ENCODE measurements around the gene PCGF3.
"Not testable (repeated sequence)": the region's sequence is repeated elsewhere in the genome, so short reads cannot be mapped to it uniquely, and the experiment has no call there.

PCGF3 gene

GRCh38 chr4:668219-668618, 37.4 kb upstream of the PCGF3 start:
- not testable (repeated sequence) for DNase-seq

GRCh38 chr4:669806-670559, 35.6 kb upstream of the PCGF3 start:
- not testable (repeated sequence) for DNase-seq

DNA sequence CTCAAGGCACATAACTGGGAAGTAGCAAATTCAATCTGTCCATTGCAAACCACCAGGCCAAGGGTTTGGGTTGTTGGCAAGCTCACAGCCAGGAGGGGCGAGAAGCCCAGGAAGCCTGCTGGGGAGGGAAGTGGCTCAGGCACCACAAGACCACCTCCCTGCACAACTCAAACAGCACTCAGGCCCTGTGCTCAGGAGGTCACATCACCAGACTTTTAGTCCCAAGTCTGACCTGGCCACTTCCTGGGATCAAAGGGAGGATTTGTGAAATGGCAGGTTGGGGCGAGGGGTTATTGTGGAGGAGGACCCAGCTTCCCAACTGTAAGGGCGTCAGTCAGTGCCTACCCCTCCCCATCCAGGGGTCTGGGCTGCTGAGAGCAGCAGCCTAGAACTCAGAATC, 33.9 kb upstream of the PCGF3 start:
- DNase-seq = no peak

- no peak for DNase-seq
Observed at GRCh38 chr4:673349-674091, 32.1 kb upstream of the PCGF3 start.

- peak; percentile 99 for DNase-seq
Observed at GRCh38 chr4:674172-675035, 31.2 kb upstream of the PCGF3 start, which contains the start of the genes ATP5ME and MYL5. Gene ATP5ME (minus strand): TSS chr4:674276. CDS start chr4:674247, 29 bp downstream. Gene MYL5 (plus strand): TSS chr4:674542. CDS start chr4:678027, 3,485 bp downstream.

GRCh38 chr4:675036-675882, 30.4 kb upstream of the PCGF3 start:
- no peak for DNase-seq

DNA sequence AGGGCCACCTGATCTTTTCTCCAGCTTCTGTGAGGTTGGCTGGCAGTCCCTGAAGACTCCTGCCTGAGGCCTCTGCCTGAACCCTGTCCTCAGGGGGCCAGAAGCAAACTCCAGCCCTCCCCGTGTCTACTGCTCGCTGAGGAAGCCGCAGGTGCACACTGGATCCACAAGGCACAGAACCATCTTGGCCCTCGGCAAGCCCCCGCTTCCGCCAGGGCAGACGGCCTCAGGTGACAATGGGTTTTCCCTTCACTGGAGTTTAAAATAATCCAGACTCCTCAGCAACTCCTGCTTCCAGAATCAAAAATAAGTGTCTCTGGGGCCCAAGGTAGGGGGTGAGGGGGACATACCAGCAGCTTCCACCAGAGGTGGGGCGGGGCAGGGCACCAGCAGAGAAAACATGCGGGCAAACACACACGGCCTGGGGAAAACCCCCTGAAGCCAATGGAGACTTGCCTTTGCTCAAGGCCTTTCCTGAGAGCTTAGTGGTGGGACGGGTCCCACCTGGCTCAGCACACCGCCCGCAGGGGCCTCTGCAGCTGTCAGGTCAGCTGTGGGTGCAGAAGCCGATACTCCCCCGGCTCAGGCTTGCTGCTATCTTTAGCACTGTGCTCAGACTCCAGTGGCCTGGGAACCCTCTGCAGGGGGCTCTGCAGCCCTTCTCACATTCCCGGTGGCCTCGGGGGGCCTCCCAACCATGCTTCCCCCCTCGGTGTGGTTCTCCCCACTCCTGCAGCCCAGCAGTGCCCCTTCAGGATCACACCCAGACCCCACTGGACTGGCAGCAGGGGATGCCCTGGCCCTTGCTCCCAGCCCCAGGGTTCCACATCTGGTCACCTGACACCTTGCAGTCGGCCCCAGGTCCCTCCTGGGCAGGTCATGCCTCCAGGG, 29.4 kb upstream of the PCGF3 start:
- DNase-seq = no peak

- DNase-seq = no peak
Observed at GRCh38 chr4:676871-677235, 28.8 kb upstream of the PCGF3 start.

DNA sequence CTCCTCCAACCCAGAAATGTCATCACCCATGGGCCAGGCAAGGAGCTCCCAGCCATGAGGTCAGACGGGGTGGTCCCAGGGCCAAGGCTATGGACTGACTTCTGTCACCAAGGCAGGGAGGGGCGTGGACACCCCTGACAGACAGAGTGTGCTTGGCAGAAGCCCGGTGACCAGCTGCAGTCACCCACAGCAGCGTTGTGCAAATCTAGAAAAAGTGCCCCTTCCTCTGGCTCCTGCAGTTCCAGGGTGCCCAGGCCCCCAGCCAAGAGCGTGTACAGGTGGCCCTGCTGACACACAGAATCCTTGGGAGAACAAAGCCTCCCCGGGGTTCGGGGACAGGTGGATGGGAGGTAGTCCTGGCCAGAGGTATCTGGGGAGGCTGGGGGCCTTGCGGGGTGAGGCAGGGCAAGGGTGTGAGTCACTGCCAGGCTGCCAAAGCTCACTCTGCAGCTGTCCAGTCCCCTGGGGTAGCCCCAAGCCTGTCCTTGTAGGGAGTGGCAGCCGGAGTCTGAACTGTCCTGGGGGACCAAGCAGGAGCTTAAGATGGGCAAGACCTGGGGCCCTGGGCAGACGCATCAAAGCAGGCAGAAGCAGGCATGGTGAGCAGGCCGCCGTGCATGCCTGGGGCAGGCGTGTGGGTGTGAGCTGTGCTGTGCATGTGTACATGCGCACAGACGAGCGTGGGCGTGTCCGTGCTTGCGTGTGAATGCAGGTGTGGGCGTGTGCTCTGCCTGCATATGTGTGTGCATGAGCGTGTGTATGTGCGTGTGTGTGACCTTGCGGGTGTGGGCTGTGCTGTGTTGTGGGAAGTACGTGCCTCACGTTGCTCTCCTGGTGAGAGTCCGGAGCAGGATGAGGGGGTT, 28.0 kb upstream of the PCGF3 start:
- DNase-seq = peak; percentile 81

DNA sequence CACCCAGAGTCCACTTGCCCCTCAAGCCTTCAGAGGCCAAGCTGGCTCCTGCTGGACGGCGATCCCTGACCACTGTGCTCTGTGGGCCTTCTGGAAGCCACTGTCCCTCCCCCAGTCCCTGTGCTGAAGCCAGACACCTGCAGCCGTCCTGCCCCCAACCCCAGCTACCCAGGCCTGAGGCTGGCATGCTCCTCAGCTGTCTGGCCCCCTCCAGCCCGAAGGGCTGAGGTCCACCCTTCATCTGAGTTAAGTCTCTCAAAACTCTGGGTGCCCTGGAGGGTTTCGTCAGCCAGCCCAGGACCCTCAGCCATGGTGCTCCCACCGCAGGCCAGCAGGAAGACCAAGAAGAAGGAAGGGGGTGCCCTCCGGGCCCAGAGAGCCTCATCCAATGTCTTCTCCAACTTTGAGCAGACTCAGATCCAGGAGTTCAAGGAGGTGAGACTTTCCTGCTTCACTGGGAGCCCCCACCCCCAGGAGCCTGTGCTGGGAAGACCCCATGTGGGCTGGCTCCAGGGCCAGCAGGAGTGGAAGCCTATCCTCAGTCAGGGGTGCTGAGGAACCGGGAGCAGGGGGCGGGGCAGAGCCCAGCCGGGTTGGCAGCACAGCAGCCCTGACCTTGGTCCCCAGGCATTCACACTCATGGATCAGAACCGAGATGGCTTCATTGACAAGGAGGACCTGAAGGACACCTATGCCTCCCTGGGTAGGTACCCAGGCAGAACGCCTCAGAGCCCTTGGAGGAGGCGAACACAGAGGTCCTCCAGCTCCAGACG, 27.1 kb upstream of the PCGF3 start:
- DNase-seq = no peak

DNA sequence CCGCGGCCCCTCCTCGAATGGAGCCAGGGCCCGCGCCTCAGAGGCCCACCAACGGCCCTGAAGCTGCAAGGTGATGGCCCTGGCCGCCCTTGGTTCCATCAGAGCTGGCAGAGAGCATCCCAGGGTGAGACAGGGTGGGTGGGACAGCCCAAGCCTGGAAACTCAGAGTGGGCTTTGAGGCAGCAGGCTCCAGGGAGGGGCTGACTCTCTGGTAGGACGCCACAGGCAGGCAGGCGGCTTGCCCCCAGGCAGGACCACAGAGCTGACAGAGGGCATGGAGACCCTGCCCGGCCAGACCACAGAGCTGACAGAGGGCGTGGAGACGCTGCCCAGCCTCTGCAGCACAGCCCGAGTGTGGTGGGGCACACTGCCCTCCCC, 26.5 kb upstream of the PCGF3 start:
- no peak for DNase-seq

- DNase-seq = no peak
Observed at GRCh38 chr4:679629-680028, 26.0 kb upstream of the PCGF3 start.

- DNase-seq = no peak
Observed at GRCh38 chr4:680091-680490, 25.5 kb upstream of the PCGF3 start.

GRCh38 chr4:680551-680927, 25.1 kb upstream of the PCGF3 start:
- no peak for DNase-seq

DNA sequence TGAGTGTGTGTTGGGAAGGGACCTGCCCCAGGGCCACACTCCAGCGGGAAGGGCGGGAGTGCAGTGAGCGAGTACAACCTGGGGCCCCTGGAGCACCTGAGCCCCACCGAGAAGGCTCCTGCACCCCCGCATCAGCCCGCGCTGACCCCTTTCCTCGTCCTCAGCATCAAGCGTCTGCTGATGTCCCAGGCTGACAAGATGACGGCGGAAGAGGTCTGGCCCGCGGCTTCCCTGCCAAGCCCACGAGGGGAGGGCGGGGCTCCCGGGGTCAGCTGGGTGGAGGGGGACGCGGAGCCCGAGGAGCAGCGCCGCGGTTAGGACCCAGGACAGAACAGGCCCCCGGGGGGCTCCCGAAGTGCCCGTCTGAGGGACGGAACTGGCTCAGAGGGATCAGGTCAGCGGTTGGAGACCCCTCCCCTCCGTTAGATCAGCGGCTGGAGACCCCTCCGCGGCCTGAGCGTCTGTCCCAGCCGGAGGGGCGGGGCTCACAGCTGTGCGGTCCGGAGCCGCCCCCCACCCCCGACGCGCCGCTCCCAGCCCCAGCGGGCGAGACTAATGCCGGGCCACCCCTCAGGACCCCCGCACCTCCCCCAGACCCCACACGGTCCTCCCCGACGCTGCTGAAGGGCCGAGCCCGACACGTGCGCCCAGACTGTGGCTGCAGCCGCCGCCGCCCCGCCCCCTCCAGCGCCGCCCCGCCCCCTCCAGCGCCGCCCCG, 24.5 kb upstream of the PCGF3 start:
- DNase-seq = peak; percentile 80

DNA sequence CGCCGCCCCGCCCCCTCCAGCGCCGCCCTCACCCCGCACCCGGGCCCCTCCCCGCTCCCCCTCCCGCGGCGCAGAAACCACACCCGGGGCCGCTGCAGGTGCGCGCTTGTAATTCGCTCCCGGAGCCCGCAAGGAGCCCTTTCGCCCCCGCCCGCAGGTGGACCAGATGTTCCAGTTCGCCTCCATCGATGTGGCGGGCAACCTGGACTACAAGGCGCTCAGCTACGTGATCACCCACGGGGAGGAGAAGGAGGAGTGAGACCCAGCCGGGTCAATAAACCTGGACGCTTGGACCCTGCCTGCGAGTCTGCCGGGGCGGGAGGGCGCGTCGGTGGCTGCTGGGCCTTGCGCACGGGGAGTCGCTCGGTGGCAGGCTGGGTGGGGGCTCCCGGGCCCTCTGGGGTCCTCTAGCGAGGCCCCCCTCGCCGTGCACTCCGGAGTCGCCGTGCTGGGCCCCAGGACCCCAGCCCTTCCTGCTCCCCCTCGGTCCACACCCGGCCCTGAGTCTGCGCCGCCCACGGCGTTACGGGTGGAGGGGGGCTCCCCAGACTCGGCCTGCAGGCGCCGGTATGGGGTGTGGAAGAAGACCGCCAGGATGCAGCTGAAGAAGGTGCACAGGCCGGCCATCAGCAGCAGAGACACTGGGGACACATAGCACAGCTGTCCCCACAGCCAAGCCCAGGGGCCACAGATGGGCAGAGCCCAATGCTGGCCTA, 23.7 kb upstream of the PCGF3 start:
- peak; percentile 77 for DNase-seq

GRCh38 chr4:682490-683172, 23.0 kb upstream of the PCGF3 start:
- DNase-seq = no peak
